ENCODE data around the gene ALDOB.

GRCh38 chr9:101394687-101395086 is 40.9 kb downstream of the ALDOB start:
- TF ChIP-seq GATA2 (IDR thresholded peaks at IDR 0.05; ENCODE audit: low read depth, low read length) (no peak), GATA3 (IDR thresholded peaks at IDR 0.05; ENCODE audit: low read depth, low read length) (no peak)

All from SH-SY5Y (cell line).